Measurements from ENCODE around the gene SLC35F3. TPM values are rescaled to one million over a fixed set of nuclear protein-coding genes. Genes with fewer than 3 reads are reported as not detected.

SLC35F3 gene
- total RNA-seq, 1 experiment from 2014 or later, result 22.7 TPM

- no peak overlapping the region for H3K4me3 ChIP-seq (ENCODE audit: low read depth, low read length, poor library complexity, severe bottlenecking)
- TF ChIP-seq EZH2 (IDR thresholded peaks at IDR 0.05; ENCODE audit: borderline replicate concordance, low read depth, low read length, poor library complexity, severe bottlenecking) (no peak), CTCF (conservative IDR thresholded peaks at IDR 0.05; ENCODE audit: low read depth, low read length) (no peak)
- H3K36me3 ChIP-seq (ENCODE audit: insufficient read depth, low read length, poor library complexity, severe bottlenecking), result no peaks in the 10 kb centered on the region
- H3K4me1 ChIP-seq (ENCODE audit: insufficient read depth, low read length, poor library complexity, severe bottlenecking), result peaks cover 5% of the 10 kb centered on the region
- H3K27ac ChIP-seq (ENCODE audit: low read depth, low read length, poor library complexity, severe bottlenecking), result no peak overlapping the region
- no peaks in the 10 kb centered on the region for H3K27me3 ChIP-seq (replicated peaks; ENCODE audit: insufficient read depth, low read depth, low read length, poor library complexity)
- intact Hi-C loops (cut with micrococcal nuclease; ENCODE audit: unreplicated experiment), result no loop called here
- BruUV-seq (replicated peaks), result no TSS peak
- ChIA-PET CTCF (interaction anchor here (0.6 kb wide), 1 partner anchor 28 kb away, joined by 3 read pairs; no protein-coding TSS in a partner anchor), POLR2A (ENCODE audit: low non-redundant PET) (no interaction called here)
- no peak for DNase-seq (ENCODE audit: low spot score)
- no peaks in the 10 kb centered on the region for H3K9me3 ChIP-seq (ENCODE audit: low read depth, low read length, poor library complexity, severe bottlenecking)
Observed at GRCh38 chr1:234240680-234241079, 336.2 kb downstream of the SLC35F3 start.

- H3K9me3 ChIP-seq (ENCODE audit: low read depth, low read length, poor library complexity, severe bottlenecking), result no peaks in the 10 kb centered on the region
- H3K27ac ChIP-seq (ENCODE audit: low read depth, low read length, poor library complexity, severe bottlenecking), result no peak overlapping the region
- ChIA-PET POLR2A (ENCODE audit: low non-redundant PET) (no interaction called here), CTCF (no interaction called here)
- no peaks in the 10 kb centered on the region for H3K36me3 ChIP-seq (ENCODE audit: insufficient read depth, low read length, poor library complexity, severe bottlenecking)
- H3K4me3 ChIP-seq (ENCODE audit: low read depth, low read length, poor library complexity, severe bottlenecking), result no peak overlapping the region
- intact Hi-C loops (cut with micrococcal nuclease; ENCODE audit: unreplicated experiment), result no loop called here
- H3K27me3 ChIP-seq (replicated peaks; ENCODE audit: insufficient read depth, low read depth, low read length, poor library complexity), result no peaks in the 10 kb centered on the region
- TF ChIP-seq EZH2 (IDR thresholded peaks at IDR 0.05; ENCODE audit: borderline replicate concordance, low read depth, low read length, poor library complexity, severe bottlenecking) (no peak), CTCF (conservative IDR thresholded peaks at IDR 0.05; ENCODE audit: low read depth, low read length) (no peak)
- H3K4me1 ChIP-seq (ENCODE audit: insufficient read depth, low read length, poor library complexity, severe bottlenecking), result peaks cover 5% of the 10 kb centered on the region
- DNase-seq (ENCODE audit: low spot score), result no peak
- no TSS peak for BruUV-seq (replicated peaks)
Observed at GRCh38 chr1:234241941-234242490, 337.5 kb downstream of the SLC35F3 start.

GRCh38 chr1:234243521-234244260 lies 339.2 kb downstream of the SLC35F3 start:
- ChIA-PET POLR2A (ENCODE audit: low non-redundant PET) (no interaction called here), CTCF (no interaction called here)
- Histone ChIP-seq H3K27ac (ENCODE audit: low read depth, low read length, poor library complexity, severe bottlenecking) (no peak overlapping the region), H3K9me3 (ENCODE audit: low read depth, low read length, poor library complexity, severe bottlenecking) (no peaks in the 10 kb centered on the region), H3K36me3 (ENCODE audit: insufficient read depth, low read length, poor library complexity, severe bottlenecking) (no peaks in the 10 kb centered on the region), H3K4me3 (ENCODE audit: low read depth, low read length, poor library complexity, severe bottlenecking) (no peak overlapping the region), H3K4me1 (ENCODE audit: insufficient read depth, low read length, poor library complexity, severe bottlenecking) (peaks cover 5% of the 10 kb centered on the region), H3K27me3 (replicated peaks; ENCODE audit: insufficient read depth, low read depth, low read length, poor library complexity) (no peaks in the 10 kb centered on the region)
- TF ChIP-seq EZH2 (IDR thresholded peaks at IDR 0.05; ENCODE audit: borderline replicate concordance, low read depth, low read length, poor library complexity, severe bottlenecking) (no peak), CTCF (conservative IDR thresholded peaks at IDR 0.05; ENCODE audit: low read depth, low read length) (no peak)
- intact Hi-C loops (cut with micrococcal nuclease; ENCODE audit: unreplicated experiment), result no loop called here
- DNase-seq (ENCODE audit: low spot score), result no peak
- BruUV-seq (replicated peaks), result no TSS peak
